GM19328 (cell line): ENCODE data around the gene ZNF3.
A peak's percentile ranks its signal among the peaks of the same experiment; 100 is the strongest.
"Not testable (repeated sequence)": the region's sequence is repeated elsewhere in the genome, so short reads cannot be mapped to it uniquely, and the experiment has no call there.

Experiments used
- ATAC-seq: cut with Tn5 transposase; IDR thresholded peaks from one replicate; pipeline ENCODE4 v1.9.1; 2021; ENCODE audit warnings: mild to moderate bottlenecking, moderate library complexity; ENCODE audit not compliant: unreplicated experiment

The ZNF3 gene

GRCh38 chr7:100081535-100082102 lies at the start of gene ZNF3:
Gene ZNF3, minus strand, starts transcription at chr7:100081723. Its CDS starts 4,366 bp downstream, at chr7:100077357.
- ATAC-seq, result peak; percentile 73

GRCh38 chr7:100130608-100131453 lies 49.3 kb upstream of the ZNF3 start:
- no peak for ATAC-seq

- not testable (repeated sequence) for ATAC-seq
Observed at GRCh38 chr7:100130220-100130607, 48.7 kb upstream of the ZNF3 start.

- no peak for ATAC-seq
Observed at GRCh38 chr7:100128637-100128963, 47.1 kb upstream of the ZNF3 start.

- no peak for ATAC-seq
Observed at GRCh38 chr7:100127866-100128636, 46.5 kb upstream of the ZNF3 start.

GRCh38 chr7:100126931-100127865 lies 45.7 kb upstream of the ZNF3 start, which contains the start of gene MBLAC1:
Gene MBLAC1, plus strand, starts transcription at chr7:100126967. Its CDS starts 429 bp downstream, at chr7:100127396.
- peak; percentile 58 for ATAC-seq

GRCh38 chr7:100126239-100126930 lies 44.9 kb upstream of the ZNF3 start:
- peak; percentile 52 for ATAC-seq

- no peak for ATAC-seq
Observed at GRCh38 chr7:100124301-100125230, 43.0 kb upstream of the ZNF3 start.

- no peak for ATAC-seq
Observed at GRCh38 chr7:100122568-100122967, 41.0 kb upstream of the ZNF3 start.

GRCh38 chr7:100122067-100122466 lies 40.5 kb upstream of the ZNF3 start:
- no peak for ATAC-seq

- no peak for ATAC-seq
Observed at GRCh38 chr7:100120733-100121036, 39.2 kb upstream of the ZNF3 start.

GRCh38 chr7:100119970-100120732 lies 38.6 kb upstream of the ZNF3 start:
- ATAC-seq, result peak; percentile 15

- peak; percentile 64 for ATAC-seq
Observed at GRCh38 chr7:100119072-100119969, 37.8 kb upstream of the ZNF3 start, which contains the start of the genes CNPY4 and TAF6. Gene CNPY4, plus strand, starts transcription at chr7:100119634. Its CDS starts 111 bp downstream, at chr7:100119745. Gene TAF6, minus strand, starts transcription at chr7:100119358. Its CDS starts 5,149 bp downstream, at chr7:100114209.

- ATAC-seq, result no peak
Observed at GRCh38 chr7:100118388-100119071, 37.0 kb upstream of the ZNF3 start.

- no peak for ATAC-seq
Observed at GRCh38 chr7:100115026-100115425, 33.5 kb upstream of the ZNF3 start.

GRCh38 chr7:100111914-100112313 lies 30.4 kb upstream of the ZNF3 start:
- no peak for ATAC-seq
